Activated naive CD4-positive, alpha-beta T cell treated with anti-CD3 and anti-CD28 coated beads, Interleukin-2, amount 10 ng/mL, durations not matched to agents 7 days and 5 days (primary cell): Measurements from ENCODE around the gene FBXO41.

Experiments
- CTCF ChIA-PET: fragments of 350-600 bp; sonication (Branson Sonifier 250); formaldehyde crosslinking; loops from one replicate; lab custom pipeline; 2021; ENCODE audit warnings: antibody characterized with exemption; lab: Charles Lee
- DNase-seq: peaks from one replicate; pipeline ENCODE4 v3.0.0-alpha.2; 2020
- H3K27ac Mint-ChIP-seq: one replicate; pipeline ENCODE4 v1.8.0; 2021; ENCODE audit warnings: mild to moderate bottlenecking, moderate library complexity, mixed read lengths
- H3K27me3 Mint-ChIP-seq: one replicate; pipeline ENCODE4 v1.8.0; 2021; ENCODE audit warnings: mild to moderate bottlenecking, mixed read lengths
- H3K36me3 Mint-ChIP-seq: one replicate; pipeline ENCODE4 v1.8.0; 2021; ENCODE audit warnings: mixed read lengths
- H3K4me1 Mint-ChIP-seq: one replicate; pipeline ENCODE4 v1.8.0; 2021; ENCODE audit warnings: mixed read lengths
- H3K4me3 Mint-ChIP-seq: one replicate; pipeline ENCODE4 v1.8.0; 2021; ENCODE audit warnings: mild to moderate bottlenecking, moderate library complexity, mixed read lengths
- H3K9me3 Mint-ChIP-seq: one replicate; pipeline ENCODE4 v1.8.0; 2021; ENCODE audit warnings: mixed read lengths

Gene FBXO41

GRCh38 chr2:73253400-73253799 lies 30.9 kb downstream of the FBXO41 start:
- Mint-ChIP-seq H3K27me3 (no peaks in the 10 kb centered on the region), H3K4me1 (no peaks in the 10 kb centered on the region), H3K9me3 (no peaks in the 10 kb centered on the region), H3K36me3 (peaks cover 40% of the 10 kb centered on the region), H3K27ac (no peak overlapping the region), H3K4me3 (no peak overlapping the region)
- DNase-seq = no peak
- CTCF ChIA-PET = interaction anchor here (1.2 to 2.3 kb wide), 2 partner anchors 9 to 41 kb away, joined by 3 to 5 read pairs; no protein-coding TSS in a partner anchor

GRCh38 chr2:73252238-73253027 lies 31.8 kb downstream of the FBXO41 start:
- no peak overlapping the region for H3K27ac Mint-ChIP-seq
- H3K4me3 Mint-ChIP-seq = no peak overlapping the region
- no peaks in the 10 kb centered on the region for H3K4me1 Mint-ChIP-seq
- H3K27me3 Mint-ChIP-seq = no peaks in the 10 kb centered on the region
- H3K36me3 Mint-ChIP-seq = peaks cover 42% of the 10 kb centered on the region
- no peaks in the 10 kb centered on the region for H3K9me3 Mint-ChIP-seq
- no peak for DNase-seq
- CTCF ChIA-PET = interaction anchor here (0.9 to 2.3 kb wide), 2 partner anchors 40 to 75 kb away, joined by 3 to 5 read pairs; no protein-coding TSS in a partner anchor

- H3K36me3 Mint-ChIP-seq = peaks cover 55% of the 10 kb centered on the region
- H3K27ac Mint-ChIP-seq = no peak overlapping the region
- CTCF ChIA-PET = interaction anchor here (0.9 kb wide), 1 partner anchor 74 kb away, joined by 3 read pairs; no protein-coding TSS in a partner anchor
- DNase-seq = no peak
- no peaks in the 10 kb centered on the region for H3K9me3 Mint-ChIP-seq
- no peak overlapping the region for H3K4me3 Mint-ChIP-seq
- no peaks in the 10 kb centered on the region for H3K4me1 Mint-ChIP-seq
- no peaks in the 10 kb centered on the region for H3K27me3 Mint-ChIP-seq
Observed at GRCh38 chr2:73250872-73251846, 33.1 kb downstream of the FBXO41 start.

GRCh38 chr2:73249636-73250035 lies 34.6 kb downstream of the FBXO41 start:
- DNase-seq = no peak
- Mint-ChIP-seq H3K36me3 (peaks cover 63% of the 10 kb centered on the region), H3K27ac (no peak overlapping the region), H3K4me3 (no peak overlapping the region), H3K4me1 (no peaks in the 10 kb centered on the region), H3K9me3 (no peaks in the 10 kb centered on the region), H3K27me3 (no peaks in the 10 kb centered on the region)
- CTCF ChIA-PET = interaction anchor here (1.1 kb wide), 1 partner anchor 41 kb away, joined by 4 read pairs; no protein-coding TSS in a partner anchor

- Mint-ChIP-seq H3K27ac (no peak overlapping the region), H3K36me3 (peaks cover 59% of the 10 kb centered on the region), H3K9me3 (no peaks in the 10 kb centered on the region), H3K27me3 (no peaks in the 10 kb centered on the region), H3K4me3 (no peak overlapping the region), H3K4me1 (peaks cover 3% of the 10 kb centered on the region)
- no peak for DNase-seq
- CTCF ChIA-PET = no interaction called here
Observed at GRCh38 chr2:73246850-73247249, 37.4 kb downstream of the FBXO41 start.

- Mint-ChIP-seq H3K36me3 (peaks cover 47% of the 10 kb centered on the region), H3K4me3 (no peak overlapping the region), H3K27ac (no peak overlapping the region), H3K4me1 (peaks cover 3% of the 10 kb centered on the region), H3K27me3 (no peaks in the 10 kb centered on the region), H3K9me3 (no peaks in the 10 kb centered on the region)
- CTCF ChIA-PET = interaction anchor here (0.9 to 2.0 kb wide), 6 partner anchors 9 to 66 kb away, joined by 3 to 10 read pairs (median 3); no protein-coding TSS in a partner anchor
- no peak for DNase-seq
Observed at GRCh38 chr2:73244580-73244979, 39.7 kb downstream of the FBXO41 start.

- DNase-seq = no peak
- Mint-ChIP-seq H3K27me3 (no peaks in the 10 kb centered on the region), H3K4me1 (peaks cover 3% of the 10 kb centered on the region), H3K27ac (no peak overlapping the region), H3K36me3 (peaks cover 44% of the 10 kb centered on the region), H3K4me3 (no peak overlapping the region), H3K9me3 (no peaks in the 10 kb centered on the region)
- CTCF ChIA-PET = interaction anchor here (0.9 to 2.0 kb wide), 5 partner anchors 8 to 66 kb away, joined by 3 to 10 read pairs (median 3); no protein-coding TSS in a partner anchor
Observed at GRCh38 chr2:73243884-73244570, 40.3 kb downstream of the FBXO41 start.

GRCh38 chr2:73239776-73240175 lies 44.5 kb downstream of the FBXO41 start:
- CTCF ChIA-PET = interaction anchor here (0.6 to 0.7 kb wide), 2 partner anchors 50 to 72 kb away, joined by 3 read pairs; no protein-coding TSS in a partner anchor
- Mint-ChIP-seq H3K4me1 (peaks cover 38% of the 10 kb centered on the region), H3K27me3 (no peaks in the 10 kb centered on the region), H3K27ac (no peak overlapping the region), H3K4me3 (no peak overlapping the region), H3K9me3 (no peaks in the 10 kb centered on the region), H3K36me3 (peaks cover 29% of the 10 kb centered on the region)
- DNase-seq = no peak

- Mint-ChIP-seq H3K36me3 (peaks cover 26% of the 10 kb centered on the region), H3K4me3 (no peak overlapping the region), H3K27ac (no peak overlapping the region)
Observed at GRCh38 chr2:73238976-73239375, 45.3 kb downstream of the FBXO41 start.

GRCh38 chr2:73238149-73238548 lies 46.1 kb downstream of the FBXO41 start:
- Mint-ChIP-seq H3K4me1 (peaks cover 38% of the 10 kb centered on the region), H3K4me3 (no peak overlapping the region), H3K27me3 (no peaks in the 10 kb centered on the region), H3K36me3 (peaks cover 22% of the 10 kb centered on the region), H3K9me3 (no peaks in the 10 kb centered on the region), H3K27ac (no peak overlapping the region)
- no peak for DNase-seq
- CTCF ChIA-PET = interaction anchor here (0.9 to 1.6 kb wide), 3 partner anchors 9 to 52 kb away, joined by 4 to 6 read pairs (median 4); partner anchors contain the start of gene SMYD5

More at GRCh38 chr2:73238976-73239375, 45.3 kb downstream of the FBXO41 start:
- CTCF ChIA-PET = interaction anchor here (0.6 to 1.6 kb wide), 5 partner anchors 26 to 72 kb away, joined by 3 to 6 read pairs (median 4); partner anchors contain the start of gene SMYD5
- Mint-ChIP-seq H3K9me3 (no peaks in the 10 kb centered on the region), H3K27me3 (no peaks in the 10 kb centered on the region), H3K4me1 (peaks cover 39% of the 10 kb centered on the region)
- no peak for DNase-seq

- no peaks in the 10 kb centered on the region for H3K9me3 Mint-ChIP-seq
- peaks cover 16% of the 10 kb centered on the region for H3K36me3 Mint-ChIP-seq
- peaks cover 41% of the 10 kb centered on the region for H3K4me1 Mint-ChIP-seq
- no peak overlapping the region for H3K27ac Mint-ChIP-seq
- DNase-seq = no peak
- no peaks in the 10 kb centered on the region for H3K27me3 Mint-ChIP-seq
- CTCF ChIA-PET = interaction anchor here (3.6 kb wide), 1 partner anchor 25 kb away, joined by 18 read pairs; no protein-coding TSS in a partner anchor
- H3K4me3 Mint-ChIP-seq = no peak overlapping the region
Observed at GRCh38 chr2:73237168-73237567, 47.1 kb downstream of the FBXO41 start.

GRCh38 chr2:73235315-73236028 lies 48.8 kb downstream of the FBXO41 start:
- peaks cover 13% of the 10 kb centered on the region for H3K36me3 Mint-ChIP-seq
- peak overlapping the region; percentile 93 for H3K27ac Mint-ChIP-seq
- CTCF ChIA-PET = interaction anchor here (1.0 to 3.6 kb wide), 4 partner anchors 9 to 55 kb away, joined by 3 to 18 read pairs (median 8); no protein-coding TSS in a partner anchor
- H3K4me3 Mint-ChIP-seq = peak overlapping the region; percentile 92
- peaks cover 47% of the 10 kb centered on the region for H3K4me1 Mint-ChIP-seq
- no peaks in the 10 kb centered on the region for H3K9me3 Mint-ChIP-seq
- H3K27me3 Mint-ChIP-seq = no peaks in the 10 kb centered on the region
- DNase-seq = no peak
